SH-SY5Y (cell line): Measurements from ENCODE around the gene DDIT3.

Source experiments
- GATA2 ChIP-seq: IDR thresholded peaks from 2 replicates; pipeline ENCODE4 v1.6.1; 2011; ENCODE audit warnings: mild to moderate bottlenecking, low read depth, low read length
- GATA3 ChIP-seq: IDR thresholded peaks from 2 replicates; pipeline ENCODE4 v1.6.1; 2011; ENCODE audit warnings: low read depth, mild to moderate bottlenecking, low read length, moderate library complexity

DNA sequence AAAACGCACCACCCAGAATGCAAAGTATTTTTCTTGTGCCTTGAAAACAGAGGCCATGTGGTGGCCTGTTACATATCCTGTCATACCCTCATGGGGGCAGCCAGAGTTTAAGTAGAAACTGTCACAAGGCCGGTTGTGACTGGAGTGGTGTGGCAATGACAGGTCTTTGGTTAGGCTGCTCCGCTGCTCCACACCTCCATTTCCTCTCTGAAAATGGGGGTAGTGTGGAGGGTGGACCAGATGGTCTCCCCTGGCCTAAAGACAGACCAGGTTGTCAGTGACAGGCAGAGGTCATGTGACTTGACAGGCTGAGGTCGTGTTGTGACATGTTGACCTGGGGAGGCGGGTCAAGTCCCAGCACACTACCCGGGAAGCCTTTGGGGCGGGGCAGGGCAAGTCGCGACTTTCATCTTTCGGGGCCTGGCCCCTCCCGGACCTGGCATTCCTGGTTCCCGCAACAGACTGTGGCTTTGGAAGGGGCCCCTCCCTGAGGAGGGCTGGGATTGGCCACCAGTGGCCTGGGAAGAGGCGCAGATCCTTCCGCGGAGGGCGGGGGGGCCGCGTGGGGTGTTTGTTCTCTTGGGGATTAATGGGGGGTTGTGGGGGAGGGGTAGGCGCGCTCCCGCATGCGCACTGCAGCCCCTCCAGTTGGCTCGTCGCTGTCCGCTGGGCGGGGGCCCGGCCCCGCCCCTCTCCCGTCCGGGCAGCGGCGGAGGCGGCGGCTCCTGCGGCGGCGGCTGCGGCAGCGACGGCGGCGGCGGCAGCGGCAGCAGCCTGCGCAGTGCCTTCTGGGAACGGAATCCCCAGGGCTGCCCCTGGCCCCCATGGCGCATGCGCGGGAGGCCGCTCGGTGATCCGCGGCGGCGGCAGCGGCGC is 1.9 kb upstream of the DDIT3 start, which contains the start of gene MBD6:
- TF ChIP-seq GATA2 (no peak), GATA3 (no peak)
